B cell (primary cell): ENCODE data around the gene RADX. TPM values are rescaled to one million over a fixed set of nuclear protein-coding genes. Genes with fewer than 3 reads are reported as not detected.

Experiments
- ATAC-seq: fragments of 200-7000 bp; cut with Tn5 transposase; one replicate; pipeline ENCODE4 v1.10.0; 2021; ENCODE audit warnings: low read depth, mild to moderate bottlenecking, moderate number of reproducible peaks, moderate library complexity
- CTCF ChIA-PET: fragments of 350-600 bp; sonication (Branson Sonifier 250); formaldehyde crosslinking; loops from one replicate; lab custom pipeline; 2021; ENCODE audit warnings: antibody characterized with exemption, inconsistent platforms; lab: Charles Lee
- POLR2A ChIA-PET: fragments of 350-600 bp; sonication (Branson Sonifier 250); formaldehyde crosslinking; loops from one replicate; lab custom pipeline; 2021; ENCODE audit warnings: antibody characterized with exemption; lab: Charles Lee
- DNase-seq: peaks from one replicate; pipeline ENCODE4 v3.0.0; 2013
- H2AFZ ChIP-seq: 2 replicates; pipeline ENCODE4 v1.6.1; 2012; ENCODE audit warnings: mild to moderate bottlenecking, low read depth, low read length; ENCODE audit not compliant: insufficient read depth, poor library complexity, severe bottlenecking
- H3K27ac ChIP-seq, 2 donors: 1 replicate in 1 of 2; 2 replicates in 1 of 2; pipeline ENCODE4 v1.5.1; 2012 to 2013; ENCODE audit warnings: low read length in 2 of 2, mild to moderate bottlenecking in 2 of 2, moderate library complexity in 1 of 2
- H3K27me3 ChIP-seq, 4 experiments: fragments of 200-600 bp in 1 of 4; sonication (generic) in 1 of 4; replicated peaks in 1 of 4; 1 replicate in 2 of 4; 2 replicates in 2 of 4; pipeline versions ENCODE4 v1.6.1 to v1.7.0; 2013 to 2016; ENCODE audit warnings: low read length in 3 of 4, mild to moderate bottlenecking in 2 of 4, mixed read lengths in 1 of 4, moderate library complexity in 1 of 4; ENCODE audit not compliant: insufficient read depth in 4 of 4, control insufficient read depth in 3 of 4; ENCODE audit errors: control extremely low read depth in 1 of 4
- H3K36me3 ChIP-seq, 2 experiments: replicated peaks in 1 of 2; 1 replicate in 1 of 2; 2 replicates in 1 of 2; pipeline versions ENCODE4 v1.6.1 to v1.7.1; 2013; ENCODE audit warnings: low read length in 1 of 2; ENCODE audit not compliant: insufficient read depth in 2 of 2, control insufficient read depth in 1 of 2; ENCODE audit errors: control extremely low read depth in 1 of 2, extremely low read depth in 1 of 2
- H3K4me1 ChIP-seq, 2 donors: fragments of 200-600 bp in 1 of 2; sonication (generic) in 1 of 2; 1 replicate in 1 of 2; 2 replicates in 1 of 2; pipeline versions ENCODE4 v1.5.1 to v1.6.1; 2013 to 2017; ENCODE audit warnings: low read length in 2 of 2; ENCODE audit not compliant: control insufficient read depth in 2 of 2, insufficient read depth in 2 of 2
- H3K4me2 ChIP-seq: replicated peaks from 2 replicates; pipeline ENCODE3; 2012; ENCODE audit warnings: mild to moderate bottlenecking, low read depth, low read length; ENCODE audit not compliant: poor library complexity, severe bottlenecking
- H3K4me3 ChIP-seq, 5 experiments: fragments of 200-600 bp in 1 of 5; sonication (generic) in 1 of 5; 1 replicate in 3 of 5; 2 replicates in 2 of 5; pipeline versions ENCODE4 v1.5.1 to v1.7.0; 2011 to 2016; ENCODE audit warnings: low read length in 4 of 5, mild to moderate bottlenecking in 4 of 5, low read depth in 2 of 5, control low read depth in 1 of 5, moderate library complexity in 1 of 5; ENCODE audit not compliant: insufficient read depth in 1 of 5; ENCODE audit errors: control extremely low read depth in 1 of 5, extremely low read depth in 1 of 5
- H3K79me2 ChIP-seq: fragments of 200-600 bp; sonication (generic); one replicate; pipeline ENCODE4 v1.6.0; 2016; ENCODE audit warnings: low read length; ENCODE audit not compliant: control insufficient read depth, insufficient read depth
- H3K9ac ChIP-seq: fragments of 200-600 bp; sonication (generic); 2 replicates; pipeline ENCODE4 v1.6.1; 2017; ENCODE audit warnings: mild to moderate bottlenecking, low read length, moderate library complexity
- H3K9me3 ChIP-seq, 3 donors: one replicate each; pipeline versions ENCODE4 v1.6.1 to v1.7.1; 2013; ENCODE audit warnings: low read length in 2 of 3; ENCODE audit not compliant: control insufficient read depth in 2 of 3, insufficient read depth in 1 of 3; ENCODE audit errors: control extremely low read depth in 1 of 3
- H4K20me1 ChIP-seq: 2 replicates; pipeline ENCODE4 v1.6.0; 2012; ENCODE audit warnings: mild to moderate bottlenecking, low read length; ENCODE audit not compliant: insufficient read depth, control insufficient read depth, poor library complexity, severe bottlenecking
- H3K27ac Mint-ChIP-seq: one replicate; pipeline ENCODE4 v1.8.0; 2021; ENCODE audit warnings: mixed read lengths
- H3K27me3 Mint-ChIP-seq: one replicate; pipeline ENCODE4 v1.8.0; 2021; ENCODE audit warnings: mixed read lengths
- H3K4me1 Mint-ChIP-seq: one replicate; pipeline ENCODE4 v1.8.0; 2021; ENCODE audit warnings: mixed read lengths
- H3K4me3 Mint-ChIP-seq: one replicate; pipeline ENCODE4 v1.8.0; 2021; ENCODE audit warnings: mixed read lengths
- H3K9me3 Mint-ChIP-seq: one replicate; pipeline ENCODE4 v1.8.0; 2022; ENCODE audit warnings: mixed read lengths; ENCODE audit not compliant: insufficient read depth
- CTCF ChIP-seq: fragments of 200-600 bp; IDR thresholded peaks from one replicate; pipeline ENCODE4 v1.8.0; 2022; ENCODE audit warnings: antibody characterized with exemption, mild to moderate bottlenecking
- EZH2 ChIP-seq: IDR thresholded peaks from 2 replicates; pipeline ENCODE4 v1.6.1; 2012; ENCODE audit warnings: borderline replicate concordance, low read depth, mild to moderate bottlenecking, moderate library complexity, low read length; ENCODE audit not compliant: insufficient read depth, poor library complexity, severe bottlenecking
- WGBS: methylation state at CpG from one replicate; pipeline ENCODE4 v1.1.5; 2013; ENCODE audit warnings: missing lambda C conversion rate; ENCODE audit not compliant: insufficient coverage; 5-methylcytosine and 5-hydroxymethylcytosine counted together
- intact Hi-C: fragments of 100-400 bp; cut with micrococcal nuclease; formaldehyde crosslinking; loops from one replicate; pipeline ENCODE4 v1.10.0; 2022
- polyA plus RNA-seq: library from polyadenylated mRNA; depleted of rRNA; stranded (reverse); fragments of >200 nt; gene quantifications from 2 replicates; pipeline ENCODE4 v1.2.3, GENCODE V29; 2012
- total RNA-seq, 2 donors: library from RNA; stranded (reverse); fragments of 120-200 nt in 1 of 2; gene quantifications; 1 replicate in 1 of 2; 2 replicates in 1 of 2; pipeline versions ENCODE4 v1.2.3 to v1.2.4, GENCODE V29; 2013 to 2022

The RADX gene
- total and polyA plus RNA-seq, 2 donors (not counting 1 experiment from before 2014, with no cell fraction given), result 7.9 to 15.3 TPM

GRCh38 chrX:106613277-106613676 is 1.5 kb downstream of the RADX start:
- Mint-ChIP-seq H3K4me3 (peak overlapping the region; percentile 97), H3K27me3 (no peaks in the 10 kb centered on the region), H3K4me1 (peaks cover 18% of the 10 kb centered on the region), H3K27ac (no peak overlapping the region), H3K9me3 (no peaks in the 10 kb centered on the region)
- WGBS, result no CpG with 5 or more reads among the region's 4 CpGs
- CTCF ChIA-PET, result no interaction called here
- peak overlapping the region; percentile 72 for H3K4me2 ChIP-seq
- no peak overlapping the region for H3K27ac ChIP-seq
- intact Hi-C loops, result loop anchor here (5.0 kb wide), 2 partner anchors 189 to 1479 kb away; partner anchors contain the start of genes ATG4A, PSMD10 and TBC1D8B
- DNase-seq, result peak; percentile 3
- peak overlapping the region; percentile 73 for H2AFZ ChIP-seq
- peak overlapping the region in 4 of 5 experiments; percentile 67 to 77 (median 69) for H3K4me3 ChIP-seq
- H3K27me3 ChIP-seq, result no peaks in the 10 kb centered on the region
- no peaks in the 10 kb centered on the region for H4K20me1 ChIP-seq
- no peaks in the 10 kb centered on the region for H3K9me3 ChIP-seq
- H3K79me2 ChIP-seq, result peaks cover 6% of the 10 kb centered on the region
- peak overlapping the region; percentile 71 for H3K9ac ChIP-seq
- no peak for TF ChIP-seq CTCF
- no peak for TF ChIP-seq EZH2
- no peak for ATAC-seq
- peaks cover 0 to 3% of the 10 kb centered on the region in 2 donors for H3K4me1 ChIP-seq
- no peaks in the 10 kb centered on the region for H3K36me3 ChIP-seq
- POLR2A ChIA-PET, result no interaction called here

GRCh38 chrX:106615041-106615440 is 3.3 kb downstream of the RADX start:
- Histone ChIP-seq H3K79me2 (peaks cover 6% of the 10 kb centered on the region), H4K20me1 (no peaks in the 10 kb centered on the region), H3K4me3 (no peak overlapping the region), H3K27me3 (no peaks in the 10 kb centered on the region), H3K36me3 (no peaks in the 10 kb centered on the region), H3K9ac (no peak overlapping the region), H3K27ac (no peak overlapping the region), H2AFZ (no peak overlapping the region), H3K4me2 (no peak overlapping the region), H3K9me3 (no peaks in the 10 kb centered on the region), H3K4me1 (peaks cover 0 to 3% of the 10 kb centered on the region in 2 donors)
- H3K9me3 Mint-ChIP-seq, result no peaks in the 10 kb centered on the region
- no peak for DNase-seq
- POLR2A ChIA-PET, result no interaction called here
- H3K27me3 Mint-ChIP-seq, result no peaks in the 10 kb centered on the region
- ATAC-seq, result no peak
- H3K4me3 Mint-ChIP-seq, result no peak overlapping the region
- intact Hi-C loops, result no loop called here
- H3K27ac Mint-ChIP-seq, result no peak overlapping the region
- no peak for TF ChIP-seq CTCF
- TF ChIP-seq EZH2, result no peak
- 100% methylated on average over 3 of the region's 7 CpGs for WGBS
- CTCF ChIA-PET, result no interaction called here
- H3K4me1 Mint-ChIP-seq, result peaks cover 18% of the 10 kb centered on the region
